Measurements from ENCODE around the gene PRIM2.
A peak's percentile ranks its signal among the peaks of the same experiment; 100 is the strongest.
"Not testable (repeated sequence)": the region's sequence is repeated elsewhere in the genome, so short reads cannot be mapped to it uniquely, and the experiment has no call there.

Gene PRIM2

GRCh38 chr6:57449496-57450066 is 132.2 kb downstream of the PRIM2 start:
- not testable (repeated sequence) for FAIRE-seq

GRCh38 chr6:57459781-57460180 is 142.4 kb downstream of the PRIM2 start:
- not testable (repeated sequence) for FAIRE-seq

DNA sequence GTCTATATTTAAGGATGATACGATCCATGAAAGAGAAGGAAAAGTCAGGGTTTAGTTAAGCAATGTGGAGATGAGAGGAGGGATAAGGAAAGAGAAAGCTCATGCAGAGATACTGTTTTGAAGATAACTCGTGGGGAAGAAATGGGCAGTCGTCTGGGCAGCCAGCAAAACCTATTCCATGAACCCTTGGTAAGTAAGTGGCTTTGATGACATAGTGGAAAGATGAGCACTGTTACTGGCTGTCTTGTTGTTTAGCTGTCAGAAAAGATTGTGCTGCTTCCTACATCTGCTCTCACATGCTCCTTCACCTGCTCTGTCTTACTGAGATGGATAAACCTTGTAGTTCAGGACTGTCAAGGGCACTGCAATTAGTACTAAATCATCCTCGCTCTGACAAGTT is 143.6 kb downstream of the PRIM2 start:
- not testable (repeated sequence) for FAIRE-seq

DNA sequence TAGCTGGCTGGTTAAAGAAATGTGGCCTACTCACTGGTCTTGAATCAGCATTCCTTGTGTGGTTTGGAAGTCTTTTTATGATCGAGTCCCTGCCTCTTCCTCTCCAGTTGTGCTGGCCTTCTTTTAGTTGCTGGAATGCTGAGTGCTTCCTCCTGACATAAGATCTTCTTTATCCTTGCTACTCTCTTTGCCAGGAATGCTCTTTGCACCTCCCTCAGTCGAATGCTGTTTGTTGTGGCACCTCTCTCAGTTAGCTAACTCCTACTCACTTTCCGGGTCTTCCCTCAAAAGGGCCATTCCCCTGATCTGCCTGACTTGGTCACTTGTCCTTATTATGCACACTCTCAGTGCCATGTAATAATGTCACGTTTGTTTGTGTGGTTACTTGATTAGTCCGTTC is 146.4 kb downstream of the PRIM2 start:
- not testable (repeated sequence) for FAIRE-seq

DNA sequence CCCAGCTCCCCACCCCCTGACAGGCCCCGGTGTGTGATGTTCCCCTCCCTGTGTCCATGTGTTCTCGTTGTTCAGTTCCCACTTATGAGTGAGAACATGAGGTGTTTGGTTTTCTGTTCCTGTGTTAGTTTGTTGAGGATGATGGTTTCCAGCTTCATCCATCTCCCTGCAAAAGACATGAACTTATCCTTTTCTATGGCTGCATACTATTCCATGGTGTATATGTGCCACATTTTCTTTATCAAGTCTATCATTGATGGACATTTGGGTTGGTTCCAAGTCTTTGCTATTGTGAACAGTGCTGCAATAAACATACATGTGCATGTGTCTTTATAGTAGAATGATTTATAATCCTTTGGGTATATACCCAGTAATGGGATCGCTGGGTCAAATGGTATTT is 148.5 kb downstream of the PRIM2 start:
- not testable (repeated sequence) for FAIRE-seq

GRCh38 chr6:57469072-57469471 is 151.6 kb downstream of the PRIM2 start:
- FAIRE-seq: peak; percentile 63

DNA sequence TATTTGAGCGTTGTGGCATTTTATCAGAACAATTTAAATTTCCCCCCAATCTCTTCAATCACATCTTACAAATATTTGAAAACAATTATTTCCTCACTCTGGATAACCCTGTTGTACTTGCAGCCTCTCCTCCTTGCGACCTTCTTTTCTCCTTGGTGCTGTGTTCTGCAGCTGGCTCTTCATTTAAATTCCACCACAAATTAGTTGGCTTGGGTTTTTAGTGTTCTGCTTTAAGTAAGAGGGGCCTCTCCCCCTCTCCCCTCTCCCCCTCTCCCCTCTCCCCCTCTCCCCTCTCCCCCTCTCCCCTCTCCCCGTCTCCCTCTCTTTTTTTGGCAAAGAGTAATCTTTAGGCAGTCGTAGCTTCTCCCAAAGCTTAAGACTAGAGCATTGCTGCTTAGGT is 152.7 kb downstream of the PRIM2 start:
- FAIRE-seq: not testable (repeated sequence)

GRCh38 chr6:57471314-57471864 is 154.0 kb downstream of the PRIM2 start:
- not testable (repeated sequence) for FAIRE-seq

- peak; percentile 94 for FAIRE-seq
These were observed 155.5 kb downstream of the PRIM2 start for GRCh38 chr6:57472861-57473362.

GRCh38 chr6:57474862-57475475 is 157.5 kb downstream of the PRIM2 start:
- FAIRE-seq: not testable (repeated sequence)

DNA sequence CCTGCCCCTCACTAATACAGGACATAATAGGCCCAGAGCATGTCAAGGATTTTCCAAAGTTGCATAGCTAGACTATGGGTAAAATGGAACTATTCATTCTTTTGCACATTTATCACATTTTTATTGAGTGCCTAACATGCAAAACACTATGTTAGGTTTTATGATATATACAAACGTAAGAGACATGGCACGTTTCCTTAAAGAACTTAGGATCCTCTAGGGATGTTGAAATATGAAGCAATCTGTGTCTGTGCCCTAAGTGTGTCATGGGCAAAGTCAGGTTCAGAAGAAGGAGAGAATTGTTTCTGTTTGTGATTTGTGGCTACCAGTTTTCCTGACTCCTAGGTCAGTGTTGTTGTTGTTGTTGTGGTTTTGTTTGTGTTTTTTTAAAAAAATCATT is 158.2 kb downstream of the PRIM2 start:
- not testable (repeated sequence) for FAIRE-seq

GRCh38 chr6:57480194-57480593 is 162.8 kb downstream of the PRIM2 start:
- not testable (repeated sequence) for FAIRE-seq

GRCh38 chr6:57481121-57481520 is 163.7 kb downstream of the PRIM2 start:
- FAIRE-seq: not testable (repeated sequence)

DNA sequence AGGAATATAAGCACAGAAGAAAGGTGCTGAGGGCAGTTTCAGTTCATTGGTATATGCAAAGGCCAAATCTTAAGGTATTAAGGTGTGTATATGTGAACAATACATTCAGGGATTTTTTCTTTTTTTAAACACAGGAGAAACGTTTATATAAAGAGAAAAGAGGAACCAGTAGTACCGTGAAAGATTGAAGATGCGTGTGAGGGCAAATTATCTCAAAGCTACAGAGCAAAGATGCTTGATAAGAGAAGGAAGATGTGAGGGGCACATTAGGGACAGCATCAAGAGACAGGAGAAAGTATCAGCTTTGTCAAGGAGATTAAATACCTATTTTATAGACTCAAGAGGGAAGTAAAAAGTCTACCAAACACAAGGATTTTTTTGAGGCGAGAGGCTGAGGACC is 165.0 kb downstream of the PRIM2 start:
- not testable (repeated sequence) for FAIRE-seq

DNA sequence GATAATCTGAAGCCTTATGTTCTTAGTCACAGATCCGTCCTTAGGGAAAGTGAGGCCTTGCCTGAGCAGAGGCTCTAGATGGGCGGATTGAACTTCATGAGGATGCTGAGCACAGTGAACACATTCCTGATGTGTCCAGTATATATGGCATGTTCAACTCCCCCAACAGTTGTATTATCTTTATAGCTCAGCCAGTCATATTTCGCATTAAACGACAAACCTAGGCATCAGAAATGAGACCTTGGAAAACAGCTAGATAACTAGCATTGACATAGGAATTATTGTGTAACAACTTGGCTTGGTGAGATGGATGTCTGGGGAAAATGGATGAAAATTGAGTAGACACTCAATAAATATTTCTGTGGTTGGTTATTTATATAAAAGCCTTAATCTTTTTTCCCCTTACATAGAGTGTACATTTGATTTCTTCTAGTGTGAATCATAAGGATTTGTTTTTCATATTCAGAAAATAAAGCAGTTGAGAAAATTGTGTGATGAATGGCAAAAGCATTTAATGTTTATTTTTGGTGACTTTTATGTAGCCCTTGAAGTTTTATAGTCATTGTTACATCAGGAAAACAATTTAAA is 169.2 kb downstream of the PRIM2 start:
- FAIRE-seq: peak; percentile 25

DNA sequence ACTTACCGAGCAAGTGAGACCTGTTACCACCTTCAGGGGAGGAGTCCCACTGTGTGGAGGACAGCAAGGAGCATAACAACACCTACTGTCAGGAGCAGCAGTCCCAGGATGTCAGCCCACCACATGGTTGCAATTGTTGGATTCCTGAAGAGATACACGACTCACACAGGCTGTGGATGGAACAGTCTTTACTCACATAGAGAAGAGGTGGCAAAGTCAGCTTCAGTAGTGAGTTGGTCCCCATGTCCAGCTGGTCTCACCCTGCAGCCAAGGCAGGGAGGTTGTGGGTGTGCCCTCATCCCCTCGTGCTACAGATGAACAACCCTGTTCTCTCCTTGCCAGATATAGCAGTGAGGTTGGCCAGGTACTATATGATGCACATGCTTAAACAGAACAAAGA is 171.1 kb downstream of the PRIM2 start:
- not testable (repeated sequence) for FAIRE-seq

- FAIRE-seq: not testable (repeated sequence)
These were observed 172.5 kb downstream of the PRIM2 start for GRCh38 chr6:57489887-57490286.

DNA sequence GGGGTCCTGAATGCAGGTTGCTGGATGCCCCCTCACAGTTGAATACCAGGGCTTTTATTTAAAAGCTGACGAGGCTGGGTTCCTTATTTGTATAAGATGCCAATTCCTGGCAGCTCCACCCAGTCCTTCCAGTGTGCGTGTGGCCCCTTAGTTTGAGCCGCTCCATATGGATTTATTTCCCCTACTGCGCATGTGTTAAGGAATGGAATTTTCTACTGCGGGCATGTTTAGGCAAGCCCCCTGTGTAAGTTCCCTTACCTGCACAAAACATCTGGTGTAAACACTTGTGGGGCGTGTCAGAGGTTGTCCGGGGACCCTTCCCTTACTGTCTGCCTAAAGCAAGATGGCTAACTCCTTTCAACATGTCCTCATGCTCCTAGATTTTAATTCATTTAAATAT is 174.4 kb downstream of the PRIM2 start:
- FAIRE-seq: not testable (repeated sequence)

GRCh38 chr6:57496251-57496650 is 178.8 kb downstream of the PRIM2 start:
- not testable (repeated sequence) for FAIRE-seq

- not testable (repeated sequence) for FAIRE-seq
These were observed 183.1 kb downstream of the PRIM2 start for GRCh38 chr6:57500368-57501021.

- FAIRE-seq: not testable (repeated sequence)
These were observed 185.0 kb downstream of the PRIM2 start for GRCh38 chr6:57502387-57502786.

- FAIRE-seq: not testable (repeated sequence)
These were observed 187.8 kb downstream of the PRIM2 start for GRCh38 chr6:57505251-57505650.

DNA sequence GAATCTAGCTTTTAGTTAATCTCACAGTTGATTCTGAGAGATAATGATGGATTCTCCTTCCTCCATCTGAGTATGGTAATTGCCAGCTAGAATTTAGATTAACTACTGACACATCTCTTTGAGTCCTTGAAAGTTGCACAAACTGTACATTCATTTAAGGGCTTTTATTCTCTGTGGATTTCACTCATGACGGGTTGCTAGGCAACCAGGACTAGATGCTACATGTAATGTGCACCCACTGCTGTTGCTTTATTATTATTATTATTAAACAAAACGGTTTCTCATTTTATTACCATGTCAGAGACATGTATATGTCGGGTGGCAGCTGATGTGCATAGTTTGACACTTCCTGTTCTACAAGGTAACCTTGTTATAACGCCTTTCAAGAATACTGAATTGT is 193.0 kb downstream of the PRIM2 start:
- FAIRE-seq: not testable (repeated sequence)

Measured in G401.6 (cell line).